OCI-LY7 (cell line): ENCODE results near the gene SYCP2. TPM values are rescaled to one million over a fixed set of nuclear protein-coding genes. Genes with fewer than 3 reads are reported as not detected.

Experiments used
- Bru-seq: library from RNA; stranded (reverse); fragments of 400-500 nt; gene quantifications from one replicate; lab custom pipeline; 2021; lab: Mats Ljungman, UMichigan
- BruChase-seq, 2 experiments: library from RNA; stranded (reverse); fragments of 400-500 nt; gene quantifications; one replicate each; lab custom pipeline; 2021; lab: Mats Ljungman, UMichigan
- BruUV-seq: library from RNA; stranded (reverse); fragments of 400-500 nt; replicated peaks from 2 replicates; lab custom pipeline; 2021; lab: Mats Ljungman, UMichigan
- CTCF ChIA-PET: fragments of 300-600 bp; sonication (Branson Sonifier 250); formaldehyde crosslinking; loops from one replicate; lab custom pipeline; 2022; ENCODE audit warnings: antibody characterized with exemption; ENCODE audit not compliant: unreplicated experiment; lab: Charles Lee
- POLR2A ChIA-PET: fragments of 300-600 bp; sonication (Branson Sonifier 250); formaldehyde crosslinking; loops from one replicate; lab custom pipeline; 2022; ENCODE audit warnings: antibody characterized with exemption; lab: Charles Lee
- DNase-seq: peaks from one replicate; pipeline ENCODE4 v3.0.0-alpha.2; 2015; ENCODE audit warnings: low spot score
- H2AFZ ChIP-seq: fragments of 200-600 bp; sonication (generic), shearing (Covaris generic); 2 replicates; pipeline ENCODE4 v1.6.1; 2014; ENCODE audit warnings: mild to moderate bottlenecking, antibody characterized with exemption, low read length, moderate library complexity
- H3K27ac ChIP-seq: fragments of 200-600 bp; sonication (generic); 2 replicates; pipeline ENCODE4 v1.5.1; 2014; ENCODE audit warnings: mixed run types, low read depth, mild to moderate bottlenecking, moderate library complexity, low read length, inconsistent platforms; ENCODE audit not compliant: poor library complexity, severe bottlenecking
- H3K36me3 ChIP-seq: fragments of 200-600 bp; sonication (generic); 2 replicates; pipeline ENCODE4 v1.6.1; 2014; ENCODE audit warnings: mild to moderate bottlenecking, antibody characterized with exemption, low read length, moderate library complexity, mixed read lengths; ENCODE audit not compliant: insufficient read depth
- H3K4me1 ChIP-seq: fragments of 200-600 bp; sonication (generic); 2 replicates; pipeline ENCODE4 v1.5.1; 2014; ENCODE audit warnings: mild to moderate bottlenecking, low read length; ENCODE audit not compliant: insufficient read depth, poor library complexity, severe bottlenecking
- H3K4me2 ChIP-seq: fragments of 200-600 bp; sonication (generic); 2 replicates; pipeline ENCODE4 v1.6.1; 2014; ENCODE audit warnings: mild to moderate bottlenecking, low read length
- H3K4me3 ChIP-seq: fragments of 200-600 bp; sonication (generic); 2 replicates; pipeline ENCODE4 v1.5.1; 2014; ENCODE audit warnings: mild to moderate bottlenecking, low read depth, low read length; ENCODE audit not compliant: poor library complexity, severe bottlenecking
- H3K79me2 ChIP-seq: fragments of 200-600 bp; sonication (generic); 2 replicates; pipeline ENCODE4 v1.6.1; 2016; ENCODE audit warnings: low read depth, mild to moderate bottlenecking, low read length, moderate library complexity, mixed read lengths; ENCODE audit not compliant: insufficient read depth
- H3K9me2 ChIP-seq: fragments of 200-600 bp; sonication (generic); 2 replicates; pipeline ENCODE4 v1.6.1; 2016; ENCODE audit warnings: mild to moderate bottlenecking, low read length, mixed read lengths; ENCODE audit not compliant: insufficient read depth
- H3K9me3 ChIP-seq: fragments of 200-600 bp; sonication (generic); 2 replicates; pipeline ENCODE4 v1.6.1; 2014; ENCODE audit warnings: mild to moderate bottlenecking, mixed run types, low read length, mixed read lengths
- H4K20me1 ChIP-seq: fragments of 200-600 bp; sonication (generic); 2 replicates; pipeline ENCODE4 v1.6.1; 2014; ENCODE audit warnings: mild to moderate bottlenecking, antibody characterized with exemption, low read length, moderate library complexity, mixed read lengths; ENCODE audit not compliant: insufficient read depth
- EZH2phosphoT487 ChIP-seq: fragments of 200-600 bp; sonication (generic); IDR thresholded peaks from 2 replicates; pipeline ENCODE4 v1.6.1; 2018; ENCODE audit warnings: low read depth, borderline replicate concordance, mild to moderate bottlenecking, mixed run types, antibody characterized with exemption, low read length, moderate library complexity, mixed read lengths
- intact Hi-C: fragments of 100-400 bp; cut with micrococcal nuclease; formaldehyde crosslinking; loops from one replicate; pipeline ENCODE4 v1.10.0; 2022; ENCODE audit not compliant: unreplicated experiment
- long read RNA-seq: library from polyadenylated mRNA; stranded (forward); transcript quantifications from one replicate; pipeline ENCODE4 v2.0.0, GENCODE V29; 2022
- total RNA-seq, 2 experiments: library from RNA; depleted of rRNA in 1 of 2; stranded (reverse); fragments of >200 nt in 1 of 2; shearing (Covaris generic) in 1 of 2; gene quantifications; 2 replicates each; pipeline ENCODE4 v1.2.3, GENCODE V29; 2014 to 2022
- TF ChIP-seq, protein P1 (sequence below): fragments of 200-600 bp; sonication (generic); conservative IDR thresholded peaks from 2 replicates; pipeline ENCODE4 v1.5.1; 2014; ENCODE audit warnings: mild to moderate bottlenecking, antibody characterized with exemption, low read length, moderate library complexity, mixed read lengths

SYCP2 gene, protein sequence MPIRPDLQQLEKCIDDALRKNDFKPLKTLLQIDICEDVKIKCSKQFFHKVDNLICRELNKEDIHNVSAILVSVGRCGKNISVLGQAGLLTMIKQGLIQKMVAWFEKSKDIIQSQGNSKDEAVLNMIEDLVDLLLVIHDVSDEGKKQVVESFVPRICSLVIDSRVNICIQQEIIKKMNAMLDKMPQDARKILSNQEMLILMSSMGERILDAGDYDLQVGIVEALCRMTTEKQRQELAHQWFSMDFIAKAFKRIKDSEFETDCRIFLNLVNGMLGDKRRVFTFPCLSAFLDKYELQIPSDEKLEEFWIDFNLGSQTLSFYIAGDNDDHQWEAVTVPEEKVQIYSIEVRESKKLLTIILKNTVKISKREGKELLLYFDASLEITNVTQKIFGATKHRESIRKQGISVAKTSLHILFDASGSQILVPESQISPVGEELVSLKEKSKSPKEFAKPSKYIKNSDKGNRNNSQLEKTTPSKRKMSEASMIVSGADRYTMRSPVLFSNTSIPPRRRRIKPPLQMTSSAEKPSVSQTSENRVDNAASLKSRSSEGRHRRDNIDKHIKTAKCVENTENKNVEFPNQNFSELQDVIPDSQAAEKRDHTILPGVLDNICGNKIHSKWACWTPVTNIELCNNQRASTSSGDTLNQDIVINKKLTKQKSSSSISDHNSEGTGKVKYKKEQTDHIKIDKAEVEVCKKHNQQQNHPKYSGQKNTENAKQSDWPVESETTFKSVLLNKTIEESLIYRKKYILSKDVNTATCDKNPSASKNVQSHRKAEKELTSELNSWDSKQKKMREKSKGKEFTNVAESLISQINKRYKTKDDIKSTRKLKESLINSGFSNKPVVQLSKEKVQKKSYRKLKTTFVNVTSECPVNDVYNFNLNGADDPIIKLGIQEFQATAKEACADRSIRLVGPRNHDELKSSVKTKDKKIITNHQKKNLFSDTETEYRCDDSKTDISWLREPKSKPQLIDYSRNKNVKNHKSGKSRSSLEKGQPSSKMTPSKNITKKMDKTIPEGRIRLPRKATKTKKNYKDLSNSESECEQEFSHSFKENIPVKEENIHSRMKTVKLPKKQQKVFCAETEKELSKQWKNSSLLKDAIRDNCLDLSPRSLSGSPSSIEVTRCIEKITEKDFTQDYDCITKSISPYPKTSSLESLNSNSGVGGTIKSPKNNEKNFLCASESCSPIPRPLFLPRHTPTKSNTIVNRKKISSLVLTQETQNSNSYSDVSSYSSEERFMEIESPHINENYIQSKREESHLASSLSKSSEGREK (N-terminal part only)
- total RNA-seq (2014; rRNA removed; shearing (Covaris generic)) (0.36 and 0.38 TPM in 2 replicates), total RNA-seq (2022) (0.19 and 0.22 TPM in 2 replicates), Bru-seq, nascent RNA (percentile 27 among the genes with signal in this experiment), BruChase-seq, experiment 1, labeled RNA remaining after a 6-hour chase (percentile 29 among the genes with signal in this experiment), BruChase-seq, experiment 2, labeled RNA remaining after a 2-hour chase (percentile 36 among the genes with signal in this experiment)
- long read RNA-seq: 0 reads

DNA sequence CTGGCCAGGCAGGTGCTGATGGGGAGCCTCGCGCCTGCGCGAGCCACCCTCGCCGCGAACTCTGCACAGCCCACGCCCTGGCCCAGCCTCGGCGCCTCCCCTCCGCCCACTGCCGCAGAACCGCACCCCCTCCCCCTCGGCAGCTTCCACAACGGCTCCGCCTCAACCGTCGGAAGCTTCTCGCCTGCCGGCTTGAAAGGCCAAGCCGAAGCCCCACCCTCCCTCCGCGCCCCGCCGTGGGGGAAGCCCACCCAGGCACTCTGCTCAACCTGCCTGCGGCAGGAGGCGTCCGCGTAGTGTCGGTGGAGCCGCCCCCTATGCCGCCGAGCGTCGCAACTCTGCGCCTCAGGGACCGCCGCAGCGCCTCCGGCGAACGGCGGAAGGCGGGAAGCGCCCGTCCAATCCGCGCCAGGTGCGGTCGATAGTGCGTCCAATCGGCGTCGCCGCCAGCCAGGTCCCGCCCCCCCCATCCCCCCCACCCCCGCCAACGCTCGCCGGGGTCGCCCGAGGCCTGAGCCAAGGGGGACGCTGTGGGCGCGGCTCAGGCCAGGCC lies at the start of gene SYCP2:
TSS of gene SYCP2 (minus strand) at position 342 of the 553 bp plus-strand sequence. CDS start 11,224 bp downstream, outside the sequence.
- BruUV-seq: no TSS peak
- no peak within 1 kb of the TSS for H3K4me2 ChIP-seq
- peaks cover 12% of the 10 kb centered on the region for H3K4me1 ChIP-seq
- H3K36me3 ChIP-seq: no peaks in the 10 kb centered on the region
- ChIA-PET CTCF (no interaction called here), POLR2A (no interaction called here)
- H3K27ac ChIP-seq: no peak within 1 kb of the TSS
- H3K4me3 ChIP-seq: no peak within 1 kb of the TSS
- H4K20me1 ChIP-seq: no peaks in the 10 kb centered on the region; the same call in 1 of the 2 replicates
- no peaks in the 10 kb centered on the region for H3K79me2 ChIP-seq
- no peaks in the 10 kb centered on the region for H3K9me3 ChIP-seq
- no peak for DNase-seq
- no peaks in the 10 kb centered on the region for H3K9me2 ChIP-seq
- intact Hi-C loops: no loop called here
- TF ChIP-seq EZH2phosphoT487: no peak
- TF ChIP-seq, protein P1, sequence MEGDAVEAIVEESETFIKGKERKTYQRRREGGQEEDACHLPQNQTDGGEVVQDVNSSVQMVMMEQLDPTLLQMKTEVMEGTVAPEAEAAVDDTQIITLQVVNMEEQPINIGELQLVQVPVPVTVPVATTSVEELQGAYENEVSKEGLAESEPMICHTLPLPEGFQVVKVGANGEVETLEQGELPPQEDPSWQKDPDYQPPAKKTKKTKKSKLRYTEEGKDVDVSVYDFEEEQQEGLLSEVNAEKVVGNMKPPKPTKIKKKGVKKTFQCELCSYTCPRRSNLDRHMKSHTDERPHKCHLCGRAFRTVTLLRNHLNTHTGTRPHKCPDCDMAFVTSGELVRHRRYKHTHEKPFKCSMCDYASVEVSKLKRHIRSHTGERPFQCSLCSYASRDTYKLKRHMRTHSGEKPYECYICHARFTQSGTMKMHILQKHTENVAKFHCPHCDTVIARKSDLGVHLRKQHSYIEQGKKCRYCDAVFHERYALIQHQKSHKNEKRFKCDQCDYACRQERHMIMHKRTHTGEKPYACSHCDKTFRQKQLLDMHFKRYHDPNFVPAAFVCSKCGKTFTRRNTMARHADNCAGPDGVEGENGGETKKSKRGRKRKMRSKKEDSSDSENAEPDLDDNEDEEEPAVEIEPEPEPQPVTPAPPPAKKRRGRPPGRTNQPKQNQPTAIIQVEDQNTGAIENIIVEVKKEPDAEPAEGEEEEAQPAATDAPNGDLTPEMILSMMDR: no peak
- H2AFZ ChIP-seq: no peak within 1 kb of the TSS

DNA sequence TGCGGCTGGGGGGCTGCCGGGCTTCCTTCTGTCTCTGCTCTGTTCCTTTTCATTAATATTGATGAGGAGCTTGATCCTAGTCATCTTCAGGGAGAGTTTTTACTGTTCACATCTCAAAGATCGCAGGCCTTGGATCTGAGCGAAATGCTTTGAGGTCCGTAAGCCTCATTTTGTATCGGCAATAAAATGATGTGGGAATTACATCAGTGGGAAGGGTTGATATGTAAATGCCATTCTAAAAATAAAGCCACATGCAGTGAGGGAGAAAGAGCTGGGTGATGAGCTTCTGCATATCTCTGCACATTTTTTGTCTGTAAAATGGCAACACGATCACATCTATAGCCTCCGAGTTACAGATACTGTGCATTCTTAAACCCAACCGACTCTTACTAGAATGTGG lies 49.6 kb upstream of the SYCP2 start:
- CTCF ChIA-PET: no interaction called here
- no peaks in the 10 kb centered on the region for H4K20me1 ChIP-seq
- no peak for DNase-seq
- TF ChIP-seq, protein P1: no peak
- TF ChIP-seq EZH2phosphoT487: no peak
- H3K4me3 ChIP-seq: no peak overlapping the region
- no peaks in the 10 kb centered on the region for H3K9me2 ChIP-seq
- H3K79me2 ChIP-seq: no peaks in the 10 kb centered on the region
- POLR2A ChIA-PET: no interaction called here
- H3K9me3 ChIP-seq: no peaks in the 10 kb centered on the region
- BruUV-seq: no TSS peak
- intact Hi-C loops: no loop called here
- no peak overlapping the region for H2AFZ ChIP-seq
- H3K4me2 ChIP-seq: no peak overlapping the region
- H3K4me1 ChIP-seq: no peaks in the 10 kb centered on the region
- no peaks in the 10 kb centered on the region for H3K36me3 ChIP-seq
- no peak overlapping the region for H3K27ac ChIP-seq
